ENCODE measurements around the gene LPIN2.
A peak's percentile ranks its signal among the peaks of the same experiment; 100 is the strongest.
"Not testable (repeated sequence)": the region's sequence is repeated elsewhere in the genome, so short reads cannot be mapped to it uniquely, and the experiment has no call there.

LPIN2 gene

DNA sequence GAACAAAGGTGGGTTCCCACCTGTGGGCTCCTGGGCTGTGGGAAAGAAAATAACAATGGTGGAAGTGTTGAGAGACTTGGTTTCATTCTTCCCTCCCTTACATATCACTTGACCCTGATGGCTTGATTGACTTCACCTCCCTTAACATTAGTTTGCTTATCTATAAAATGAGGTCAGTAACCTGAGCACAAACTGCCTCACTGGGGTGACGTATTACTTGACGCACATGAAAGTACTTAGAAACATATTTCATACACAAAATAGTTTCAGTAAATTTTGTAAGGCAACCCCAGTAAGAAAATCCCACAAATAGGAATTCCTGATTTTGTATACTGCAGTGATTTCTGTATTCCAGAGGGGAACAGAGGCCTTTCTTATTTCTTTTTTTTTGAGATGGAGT is 29.4 kb upstream of the LPIN2 start:
- DNase-seq = no peak

DNA sequence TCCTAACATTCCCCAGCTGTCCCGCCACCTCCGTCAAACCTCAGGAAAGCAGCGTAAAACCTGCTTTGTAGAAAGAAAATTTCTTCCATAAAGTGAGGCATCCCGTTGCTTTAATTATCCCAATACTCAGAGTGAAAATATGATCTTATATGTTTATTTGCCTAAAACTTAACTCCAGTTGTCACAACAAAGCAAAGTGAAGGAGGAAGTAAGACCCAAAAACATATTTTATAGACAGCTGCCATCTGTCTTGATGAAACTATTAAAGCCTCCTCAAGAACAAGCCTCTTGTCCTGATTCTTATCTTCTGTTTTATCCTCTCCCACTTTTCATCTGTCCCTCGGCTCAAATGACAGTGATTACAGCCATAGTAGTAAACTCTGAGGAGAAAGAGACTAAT is 28.9 kb upstream of the LPIN2 start:
- DNase-seq = no peak

DNA sequence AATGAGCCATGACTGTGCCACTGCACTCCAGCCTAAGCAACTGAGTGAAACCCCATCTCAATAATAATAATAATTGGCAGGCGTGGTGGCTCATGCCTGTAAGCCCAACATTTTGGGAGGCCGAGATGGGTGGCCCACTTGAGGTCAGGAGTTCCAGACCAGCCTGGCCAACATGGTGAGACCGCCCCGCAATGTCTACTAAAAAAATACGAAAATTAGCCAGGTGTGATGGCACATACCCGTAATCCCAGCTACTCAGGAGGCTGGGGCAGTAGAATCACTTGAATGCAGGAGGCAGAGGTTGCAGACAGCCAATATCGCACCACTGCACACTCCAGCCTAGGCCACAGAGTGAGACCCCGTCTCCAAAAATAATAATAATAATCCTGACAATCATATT is 27.9 kb upstream of the LPIN2 start:
- DNase-seq = no peak

DNA sequence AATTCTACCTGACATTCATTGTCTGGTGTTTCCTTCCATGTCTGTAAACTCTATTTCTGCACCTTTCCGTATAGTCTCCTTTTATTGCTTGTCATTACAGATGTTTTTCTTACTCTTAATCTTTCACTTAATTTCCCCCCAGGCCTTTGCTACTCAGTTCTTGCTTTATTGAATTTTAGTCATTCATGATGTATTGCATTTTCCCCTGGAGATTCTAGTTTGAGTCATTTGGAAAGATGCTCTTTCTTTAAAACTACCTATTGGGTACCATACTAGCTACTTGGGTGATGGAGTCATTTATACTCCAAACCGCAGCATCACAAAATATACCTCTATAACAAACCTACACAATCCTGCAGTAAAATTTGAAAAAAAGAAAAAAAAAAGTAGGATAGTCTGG is 27.2 kb upstream of the LPIN2 start:
- DNase-seq = peak; percentile 10

DNA sequence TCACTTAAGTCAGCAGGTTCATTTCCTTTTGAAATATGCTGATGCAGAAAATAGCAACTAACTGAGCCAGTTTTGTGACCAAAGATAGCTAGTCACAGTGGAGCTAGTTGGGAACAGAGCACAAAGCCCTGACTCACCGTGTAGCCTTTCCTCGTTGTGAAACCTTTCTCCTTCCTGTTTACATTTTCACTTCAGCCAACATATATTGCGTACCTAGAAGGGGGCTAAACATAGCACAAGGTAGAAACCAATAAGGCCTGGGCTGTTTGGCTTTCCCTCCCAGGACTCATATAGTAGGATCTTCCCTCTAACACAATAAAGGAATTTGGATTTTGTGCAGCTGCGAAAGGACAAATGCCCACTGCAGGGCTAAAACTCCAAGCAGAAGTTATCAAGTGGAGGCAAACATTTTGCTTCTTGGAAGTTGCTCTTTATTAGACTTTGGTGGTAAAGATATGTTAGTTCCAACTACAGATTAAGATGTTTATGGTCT is 24.5 kb upstream of the LPIN2 start:
- DNase-seq = peak; percentile 74

DNA sequence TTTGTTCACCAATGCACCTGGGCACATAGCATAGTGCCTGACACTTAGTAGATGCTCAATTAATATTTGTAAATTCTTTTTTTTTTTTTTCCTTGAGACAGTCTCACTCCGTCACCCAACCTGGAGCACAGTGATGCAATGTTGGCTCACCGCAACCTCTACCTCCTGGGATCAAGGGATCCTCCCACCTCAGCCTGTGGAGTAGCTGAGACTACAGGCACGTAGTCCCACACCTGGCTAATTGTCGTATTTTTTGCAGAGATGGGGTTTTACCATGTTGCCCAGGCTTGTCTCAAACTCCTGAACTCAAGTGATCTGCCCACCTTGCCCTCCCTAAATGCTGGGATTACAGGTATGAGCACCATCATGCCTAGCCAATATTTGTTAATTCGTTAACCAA is 23.2 kb upstream of the LPIN2 start:
- DNase-seq = no peak

DNA sequence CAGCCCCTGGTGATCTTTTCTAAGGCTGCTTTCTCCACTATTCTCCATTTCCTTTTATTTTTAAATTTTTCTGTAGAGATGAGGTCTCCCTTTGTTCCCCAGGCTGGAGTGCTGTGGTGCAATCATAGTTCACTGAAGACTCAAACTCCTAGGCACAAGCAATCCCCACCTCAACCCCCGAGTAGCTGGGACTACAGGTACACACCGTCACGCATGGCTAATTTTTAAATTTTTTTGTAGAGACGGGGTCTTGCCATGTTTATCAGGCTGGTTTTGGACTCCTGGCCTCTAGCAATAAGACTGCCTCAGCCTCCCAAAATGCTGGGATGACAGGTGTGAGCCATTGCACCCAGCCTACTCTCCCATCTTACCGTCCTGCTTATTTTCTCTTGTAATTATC is 22.7 kb upstream of the LPIN2 start:
- DNase-seq = no peak

DNA sequence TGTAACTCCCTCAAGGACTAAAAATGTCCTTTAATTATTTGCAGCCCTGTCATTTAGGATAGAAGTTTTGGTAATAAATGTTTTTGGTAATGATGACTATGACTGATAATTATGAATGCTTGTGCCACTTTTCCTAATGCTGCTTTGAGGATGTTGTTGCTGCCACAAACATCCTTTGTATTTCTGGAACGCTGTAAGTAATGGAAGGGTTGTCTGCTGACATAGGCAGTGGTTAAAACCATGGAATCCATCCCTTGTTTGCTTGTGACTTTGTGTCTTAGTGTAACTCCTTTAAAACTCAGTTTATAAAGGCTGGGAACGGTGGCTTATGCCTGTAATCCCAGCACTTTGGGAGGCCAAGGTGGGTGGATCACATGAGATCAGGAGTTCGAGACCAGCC is 19.8 kb upstream of the LPIN2 start:
- no peak for DNase-seq

DNA sequence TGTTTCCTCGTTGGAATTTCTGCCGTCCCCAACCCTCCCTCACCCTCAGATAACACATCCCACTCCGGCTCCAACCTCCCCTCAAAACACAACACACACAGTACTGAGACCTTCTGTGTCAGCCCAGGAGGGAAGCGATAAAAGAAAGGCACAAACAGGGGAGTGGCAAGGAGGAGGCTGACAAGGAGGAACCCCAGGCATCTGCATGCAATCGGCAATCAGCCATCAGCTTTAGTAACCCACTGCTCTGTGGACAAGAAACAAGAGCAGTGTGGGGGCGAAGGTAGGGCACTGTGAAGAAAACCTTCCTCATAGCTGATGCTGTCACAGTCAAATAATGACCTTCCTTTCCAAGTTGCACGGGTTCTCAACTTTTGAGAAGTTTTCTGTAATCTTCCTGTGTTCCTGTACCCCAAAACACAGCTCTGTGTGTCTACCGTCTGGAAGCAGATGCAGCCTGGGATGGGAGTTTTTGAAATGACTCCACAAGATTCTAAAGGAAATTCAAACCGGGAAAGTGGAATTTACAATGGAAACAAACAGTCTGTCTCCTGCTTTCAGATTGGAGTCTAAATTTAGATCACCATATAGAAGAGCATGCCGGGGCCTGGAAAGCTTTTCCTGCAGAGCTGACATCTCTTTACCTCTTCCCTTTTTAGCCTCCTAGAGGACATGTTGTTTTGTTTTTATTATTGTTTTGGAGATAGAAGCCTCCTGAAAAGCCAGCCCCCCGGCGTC is 16.4 kb upstream of the LPIN2 start:
- DNase-seq = no peak

DNA sequence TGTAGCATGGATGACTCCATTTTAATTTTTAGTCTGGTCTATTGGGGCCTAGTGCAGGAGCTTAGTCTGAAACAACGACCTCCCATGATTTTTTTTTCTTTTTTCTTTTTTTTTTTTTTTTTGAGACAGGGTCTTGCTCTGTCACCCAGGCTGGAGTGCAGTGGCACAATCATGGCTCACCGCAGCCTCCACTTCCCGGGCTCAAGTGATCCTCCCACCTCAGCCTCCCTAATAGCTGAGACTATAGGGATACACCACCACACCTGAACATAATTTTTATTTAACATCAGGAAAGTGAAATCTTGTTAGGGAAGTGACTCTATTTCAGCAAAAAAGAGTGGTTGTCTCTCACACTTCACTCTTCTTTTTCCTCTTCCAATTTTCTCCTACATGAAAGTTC is 15.2 kb upstream of the LPIN2 start:
- DNase-seq = not testable (repeated sequence)

DNA sequence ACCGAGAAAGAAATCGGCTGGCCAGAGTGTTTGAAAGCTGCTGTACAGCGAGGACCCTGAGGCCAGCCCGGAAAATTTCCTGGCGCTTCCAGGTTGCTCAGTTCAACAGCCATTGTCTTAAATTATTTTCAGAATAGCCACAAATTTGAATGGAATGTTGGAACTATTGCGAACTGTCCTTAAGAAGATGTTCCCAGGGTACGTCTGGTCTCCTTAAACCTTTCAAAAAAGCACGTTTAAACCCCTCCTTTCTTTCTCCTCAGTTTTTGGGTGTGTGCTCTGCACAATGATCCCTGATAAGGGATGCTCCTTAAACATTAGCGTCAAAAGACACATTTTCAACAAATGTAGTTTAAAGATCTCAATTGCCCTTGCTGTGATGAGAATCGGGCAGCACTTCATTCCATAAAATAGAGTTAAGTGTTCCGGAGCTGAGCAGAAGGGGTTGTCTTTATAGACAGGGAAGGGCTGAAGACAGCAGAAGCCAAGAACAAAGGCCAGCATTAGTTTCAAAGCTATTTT is 14.5 kb upstream of the LPIN2 start:
- DNase-seq = no peak

DNA sequence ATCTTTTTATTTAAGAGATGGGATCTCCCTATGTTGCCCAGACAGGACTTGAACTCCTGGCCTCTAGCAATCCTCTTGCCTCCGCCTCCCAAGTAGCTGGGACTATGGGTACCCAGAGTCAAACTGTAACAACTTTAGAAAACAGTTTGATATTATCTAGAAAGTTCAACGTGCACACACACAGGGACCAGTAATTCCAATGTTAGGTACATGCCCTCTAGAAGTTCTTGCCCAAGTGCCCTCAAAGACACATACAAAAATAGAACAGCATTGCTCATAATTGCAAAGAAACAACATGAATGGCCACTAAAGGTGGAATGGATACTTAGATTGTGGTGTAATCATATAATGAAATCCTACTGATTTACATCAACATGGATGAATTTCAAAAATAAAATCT is 12.6 kb upstream of the LPIN2 start:
- no peak for DNase-seq

DNA sequence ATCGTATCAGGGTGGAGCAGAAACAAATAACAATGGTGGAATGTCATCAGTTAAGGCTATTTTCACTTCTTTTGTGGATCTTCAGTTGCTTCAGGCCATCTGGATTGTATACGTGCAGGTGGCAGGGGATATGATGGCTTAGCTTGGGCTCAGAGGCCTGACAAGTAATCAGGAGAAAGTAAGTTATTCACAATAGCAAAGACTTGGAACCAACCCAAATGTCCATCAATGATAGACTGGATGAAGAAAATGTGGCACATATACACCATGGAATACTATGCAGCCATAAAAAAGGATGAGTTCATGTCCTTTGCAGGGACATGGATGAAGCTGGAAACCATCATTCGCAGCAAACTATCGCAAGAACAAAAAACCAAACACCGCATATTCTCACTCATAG is 10.7 kb upstream of the LPIN2 start:
- DNase-seq = not testable (repeated sequence)

DNA sequence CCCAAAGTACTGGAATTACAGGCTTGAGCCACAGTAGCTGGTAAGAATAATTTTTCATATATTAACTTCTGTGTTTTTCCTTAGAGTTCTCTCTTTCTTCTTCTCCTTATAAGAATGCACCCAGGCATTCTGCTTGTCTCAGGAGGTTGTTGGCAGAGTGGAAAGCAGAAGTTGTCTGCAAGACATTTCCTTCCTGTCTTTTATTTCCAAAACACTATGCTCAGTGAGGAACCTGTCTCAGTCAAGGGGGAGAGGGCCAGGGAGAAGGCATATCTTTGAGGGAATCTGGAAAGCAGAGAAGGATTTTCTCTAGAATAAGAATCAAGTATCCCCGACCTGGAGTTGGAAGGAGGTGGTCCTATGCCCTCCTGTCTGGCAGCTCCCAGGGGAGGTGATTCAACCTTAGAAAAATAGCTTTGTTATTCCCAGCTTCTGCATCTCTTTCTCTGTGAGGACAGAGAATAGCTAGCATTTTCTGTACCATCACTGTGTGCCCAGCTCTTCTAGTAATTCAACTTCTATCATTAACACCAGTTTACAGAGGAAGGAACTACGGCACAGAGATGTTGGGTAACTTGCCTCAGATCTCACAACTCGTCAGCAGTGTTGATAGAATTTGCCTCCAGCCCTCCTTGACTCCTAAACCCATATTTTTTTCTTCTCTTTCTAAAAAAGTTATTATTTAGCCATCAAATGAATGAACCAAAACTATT is 3.8 kb upstream of the LPIN2 start:
- DNase-seq = no peak

DNA sequence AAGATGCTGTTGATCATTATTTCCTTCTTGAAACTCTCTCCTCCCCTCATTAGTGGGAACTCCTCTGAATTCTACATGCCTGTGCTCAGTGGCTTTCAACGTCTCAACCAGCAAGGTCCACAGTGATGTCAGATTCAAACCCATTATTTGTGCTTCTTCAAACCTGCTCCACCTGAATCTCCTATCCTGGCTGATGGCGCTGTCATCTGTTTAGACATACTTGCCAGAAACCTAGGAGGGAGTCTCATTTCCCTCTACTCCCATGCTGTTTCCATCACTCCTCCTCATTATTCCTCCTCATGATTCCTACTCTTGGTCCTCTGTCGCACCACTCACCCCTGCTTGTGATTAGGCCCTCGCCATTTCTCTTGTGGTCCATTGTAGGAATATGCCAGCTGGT is 2.9 kb upstream of the LPIN2 start:
- DNase-seq = no peak

DNA sequence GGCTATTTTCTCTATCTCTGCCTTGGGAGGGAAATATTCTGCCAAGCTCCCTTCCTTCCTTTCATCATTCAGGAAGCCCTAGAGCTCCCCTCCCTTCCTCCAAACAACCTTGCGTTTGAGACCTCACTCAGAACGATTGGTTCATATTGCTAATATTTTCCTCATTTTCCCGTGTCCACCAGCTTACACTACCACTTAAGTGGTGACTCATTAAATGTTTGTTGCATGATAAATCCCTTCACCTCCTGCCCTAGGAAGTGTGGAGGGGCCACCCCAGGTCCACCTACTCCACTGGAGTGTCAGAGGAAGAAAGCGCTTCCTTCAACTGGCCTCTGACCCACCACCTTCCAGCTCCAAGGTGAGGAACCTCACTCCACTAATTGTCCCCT is 2.3 kb upstream of the LPIN2 start:
- no peak for DNase-seq

DNA sequence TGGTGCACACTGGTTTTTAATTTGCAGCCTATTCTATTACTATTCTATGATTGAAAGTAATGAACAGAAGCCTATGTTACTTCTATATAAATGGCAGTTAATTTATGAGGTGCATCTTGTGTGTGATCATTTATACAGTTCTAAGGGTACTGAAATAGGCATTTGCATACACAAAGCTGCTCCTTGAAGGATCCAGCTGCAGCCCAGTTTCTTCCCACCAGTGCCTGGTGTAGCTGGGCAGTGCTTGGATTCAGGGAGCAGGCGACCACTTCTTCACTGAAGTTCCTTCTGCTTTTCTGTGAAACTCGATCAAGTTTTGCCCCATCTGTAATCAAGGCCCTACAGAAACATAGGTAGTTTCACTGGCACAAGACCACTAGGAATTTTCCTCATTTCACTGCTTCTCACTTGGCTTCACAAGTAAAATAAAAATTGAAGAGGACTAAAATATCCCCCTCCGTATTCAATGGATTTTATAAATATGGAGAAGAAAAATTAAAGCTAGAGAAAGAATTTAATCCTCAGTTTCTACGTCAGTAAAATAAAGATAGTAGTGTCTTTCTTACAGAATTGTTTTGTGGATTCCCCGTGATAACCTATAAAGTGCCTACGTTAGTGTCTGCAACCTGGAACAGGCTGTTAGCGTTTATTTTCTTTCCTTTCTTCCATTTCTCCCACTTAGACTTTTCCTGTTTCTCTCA is 1.7 kb upstream of the LPIN2 start:
- no peak for DNase-seq

DNA sequence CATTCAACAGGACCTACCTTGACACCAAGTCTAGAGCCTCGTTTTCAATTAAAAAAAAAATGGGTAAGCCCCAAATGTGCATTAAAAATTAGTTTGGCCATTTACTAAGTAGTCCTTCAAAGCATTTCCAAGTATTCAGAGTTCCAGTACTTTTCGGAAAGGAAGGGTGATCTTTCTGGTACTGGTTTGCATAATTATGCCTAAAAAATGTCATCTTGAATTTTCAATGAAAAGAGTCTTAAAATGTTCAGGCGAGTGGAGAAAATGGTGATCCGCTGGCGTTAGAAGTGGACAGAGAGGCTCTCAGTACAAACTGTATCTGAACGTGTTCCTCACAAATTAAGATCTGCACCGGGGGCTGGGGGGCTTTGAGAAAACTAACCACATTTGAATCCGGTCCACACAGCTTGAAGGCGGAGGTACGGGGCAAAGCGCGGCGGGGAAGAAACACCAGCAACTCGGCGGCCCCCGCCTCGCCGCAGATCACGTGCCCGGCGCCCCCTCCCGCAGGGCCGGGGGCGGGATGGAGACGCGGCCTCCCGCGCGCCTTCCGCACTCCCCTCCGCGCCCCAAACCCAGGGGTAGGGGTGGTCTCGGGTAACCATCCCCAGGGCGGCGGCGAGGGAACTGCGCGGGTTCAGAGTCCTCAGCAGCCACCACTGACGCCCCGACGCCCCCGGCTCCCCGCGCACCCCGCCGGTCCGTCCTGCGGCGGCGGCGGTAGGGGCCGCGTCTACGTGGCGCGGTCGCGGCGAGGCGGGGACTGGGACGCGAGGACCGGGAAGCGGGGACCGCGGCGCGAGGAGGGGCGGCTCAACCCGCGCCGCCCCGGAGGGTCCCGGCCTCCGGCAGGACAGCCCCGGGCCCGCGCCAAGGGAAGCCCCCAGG is 564 bp downstream of the LPIN2 start:
- peak; percentile 37 for DNase-seq

DNA sequence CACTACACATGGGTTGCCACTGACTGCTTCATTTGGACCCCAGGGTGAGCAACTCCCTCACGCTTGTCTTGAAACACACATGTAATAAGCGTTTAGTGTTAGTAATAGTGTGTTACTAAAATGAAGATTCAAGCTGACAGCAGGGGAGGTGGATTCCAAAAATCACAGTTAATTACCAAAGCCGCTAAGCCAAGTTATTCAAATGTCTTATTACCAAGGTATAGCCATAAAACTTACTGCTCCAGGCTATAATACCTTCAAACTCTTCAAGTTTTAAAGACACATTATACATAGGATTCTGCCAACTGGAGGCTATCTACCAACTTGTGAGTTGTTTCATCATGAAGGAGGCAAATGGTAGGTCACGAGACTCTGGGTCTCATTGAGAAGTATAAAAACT is 2.9 kb downstream of the LPIN2 start:
- no peak for DNase-seq

DNA sequence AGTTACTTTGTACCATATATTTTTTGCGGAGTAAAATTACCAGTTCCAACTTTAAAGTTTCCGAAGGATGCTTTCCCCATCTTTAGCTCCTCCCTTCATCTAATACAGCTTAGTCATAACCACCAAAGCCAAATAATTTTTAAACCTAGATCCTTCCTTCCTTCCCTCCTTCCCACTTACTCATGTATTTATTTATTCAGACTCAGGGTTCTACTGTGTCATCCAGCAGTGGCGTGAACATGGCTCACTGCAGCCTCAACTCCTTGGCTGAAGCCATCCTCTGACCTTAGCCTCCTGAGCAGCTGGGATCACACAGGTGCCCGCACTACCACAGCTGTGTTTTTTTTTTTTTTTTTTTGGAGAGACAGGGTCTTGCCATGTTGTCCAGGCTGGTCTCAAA is 4.4 kb downstream of the LPIN2 start:
- DNase-seq = no peak

DNA sequence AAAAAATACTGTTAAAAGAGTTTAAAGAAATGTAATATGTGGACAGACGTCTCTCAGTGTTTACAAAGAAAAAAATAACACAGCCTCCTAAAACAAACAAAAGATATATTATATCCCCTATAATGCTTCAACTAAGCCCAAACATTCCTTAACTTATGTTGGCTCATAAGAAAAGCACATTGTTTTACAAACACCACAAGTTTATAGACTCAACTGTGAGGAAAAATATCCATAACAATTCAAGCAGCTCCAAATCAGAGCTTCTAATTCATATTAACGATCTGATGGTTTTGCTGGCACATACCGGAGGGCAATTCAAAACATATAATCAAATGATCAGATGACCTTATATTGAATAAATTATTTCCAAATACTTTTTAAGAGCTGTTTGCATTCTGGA is 5.5 kb downstream of the LPIN2 start:
- no peak for DNase-seq

DNA sequence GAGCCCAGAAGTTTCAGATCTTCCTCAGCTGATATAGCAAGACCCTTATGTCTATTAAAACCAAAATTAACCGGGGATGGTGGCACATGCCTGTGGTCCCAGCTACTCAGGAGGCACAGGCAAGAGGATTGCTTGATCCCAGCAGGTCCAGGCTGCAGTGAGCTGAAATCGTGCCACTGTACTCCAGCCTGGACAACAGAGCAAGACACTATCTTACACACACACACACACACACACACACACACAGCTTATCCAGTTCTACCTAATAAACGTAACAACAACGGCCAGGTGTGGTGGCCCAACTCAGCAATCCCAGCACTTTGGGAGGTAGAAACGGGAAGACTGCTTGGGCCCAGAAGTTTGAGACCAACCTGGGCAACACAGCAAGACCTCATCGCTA is 7.5 kb downstream of the LPIN2 start:
- no peak for DNase-seq

DNA sequence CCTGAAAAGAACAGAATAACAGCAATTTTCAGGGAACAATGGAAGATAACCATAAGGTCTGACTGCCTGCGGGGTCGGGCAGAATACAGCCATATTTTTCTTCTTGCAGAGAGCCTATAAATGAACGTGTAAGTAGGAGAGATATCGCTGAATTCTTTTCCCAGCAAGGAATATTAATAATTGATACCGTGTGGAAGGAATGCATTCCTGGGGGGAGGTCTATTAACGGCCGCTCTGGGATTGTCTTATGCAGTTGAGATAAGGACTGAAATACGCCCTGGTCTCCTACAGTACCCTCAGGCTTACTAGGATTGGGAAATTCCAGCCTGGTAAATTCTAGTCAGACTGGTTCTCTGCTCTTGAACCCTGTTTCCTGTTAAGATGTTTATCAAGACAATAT is 9.2 kb downstream of the LPIN2 start:
- not testable (repeated sequence) for DNase-seq

Measured in activated CD4-positive, alpha-beta T cell treated with anti-CD3 and anti-CD28 coated beads, Interleukin-2, amount 50 U/mL, for 16 hours (primary cell).